H1 (cell line): ENCODE results near the gene MID1. TPM values are rescaled to one million over a fixed set of nuclear protein-coding genes. Genes with fewer than 3 reads are reported as not detected.

Source experiments
- BACH1 ChIP-seq: IDR thresholded peaks from 2 replicates; pipeline ENCODE4 v1.6.1; 2012; ENCODE audit warnings: low read length, improper control_type of control experiment
- CHD7 ChIP-seq: fragments of 300-600 bp; sonication (generic); IDR thresholded peaks from 2 replicates; pipeline ENCODE4 v1.7.1; 2012; ENCODE audit warnings: low read length, moderate library complexity, mild to moderate bottlenecking, inconsistent platforms; ENCODE audit not compliant: insufficient replicate concordance
- FOSL1 ChIP-seq: IDR thresholded peaks from 2 replicates; pipeline ENCODE4 v1.6.1; 2011; ENCODE audit warnings: mild to moderate bottlenecking, low read depth, low read length, moderate library complexity; ENCODE audit not compliant: insufficient read depth
- KDM1A ChIP-seq: fragments of 200-600, 300-600 bp; sonication (generic); IDR thresholded peaks from 2 replicates; pipeline ENCODE4 v1.7.1; 2016; ENCODE audit warnings: mild to moderate bottlenecking, low read length, borderline replicate concordance
- MAX ChIP-seq: IDR thresholded peaks from 2 replicates; pipeline ENCODE4 v1.6.1; 2012; ENCODE audit warnings: inconsistent platforms
- SAP30 ChIP-seq: fragments of 300-600 bp; sonication (generic); IDR thresholded peaks from 2 replicates; pipeline ENCODE4 v1.7.1; 2012; ENCODE audit warnings: low read length, moderate library complexity, mild to moderate bottlenecking, inconsistent platforms; ENCODE audit not compliant: insufficient read depth, insufficient replicate concordance
- TBP ChIP-seq: IDR thresholded peaks from 2 replicates; pipeline ENCODE4 v1.6.1; 2011; ENCODE audit warnings: low read depth, low read length, improper control_type of control experiment
- TCF12 ChIP-seq: IDR thresholded peaks from 2 replicates; pipeline ENCODE4 v1.6.1; 2011; ENCODE audit warnings: low read depth, mild to moderate bottlenecking, low read length
- USF2 ChIP-seq: IDR thresholded peaks from 2 replicates; pipeline ENCODE4 v1.6.1; 2011; ENCODE audit warnings: low read length, improper control_type of control experiment
- polyA plus RNA-seq, 7 experiments: library from polyadenylated mRNA; depleted of rRNA in 3 of 7; stranded (reverse) in 5 of 7; unstranded in 2 of 7; fragments of >200 nt in 5 of 7; fragments of 200-250 nt in 2 of 7; gene quantifications; 1 replicate in 5 of 7; 2 replicates in 1 of 7; 4 replicates in 1 of 7; pipeline versions ENCODE4 v1.2.1 to v1.2.3, GENCODE V29; 2011 to 2013; ENCODE audit warnings: missing spikeins in 2 of 7, mixed read lengths in 2 of 7
- total RNA-seq: library from RNA; stranded (reverse); fragmentation: NEBNext Ultra II Directional; extraction: Animal tissue kit (Norgen Biotek cat#: 25700); gene quantifications from 2 replicates; pipeline ENCODE4 v1.2.1, GENCODE V29; 2021

Gene MID1
- total and polyA plus RNA-seq, 2 of the 8 experiments (the other 6 are each of a cell fraction or from before 2014, with no cell fraction given), result 12.9 to 54.3 TPM

- no peak for TF ChIP-seq CHD7
- TF ChIP-seq BACH1, result no peak
- no peak for TF ChIP-seq USF2
- TF ChIP-seq MAX, result no peak
- no peak for TF ChIP-seq KDM1A
- TF ChIP-seq FOSL1, result no peak
- TF ChIP-seq SAP30, result no peak
- TF ChIP-seq TCF12, result no peak
- TF ChIP-seq TBP, result no peak
Observed at GRCh38 chrX:10636851-10637250, 16.5 kb upstream of the MID1 start (continued).
